Measurements from ENCODE around the gene PSG3.
"Not testable (repeated sequence)": the region's sequence is repeated elsewhere in the genome, so short reads cannot be mapped to it uniquely, and the experiment has no call there.

GRCh38 chr19:42774510-42775158 is 34.4 kb upstream of the PSG3 start:
- TF ChIP-seq JUND (IDR thresholded peaks at IDR 0.05); POLR2A (IDR thresholded peaks at IDR 0.05; ENCODE audit: borderline replicate concordance, extremely low read depth, insufficient read depth, insufficient read length); CTCF (IDR thresholded peaks at IDR 0.05 in 2 of 3, conservative IDR thresholded peaks at IDR 0.05 in 1 of 3; ENCODE audit: borderline replicate concordance in 1 of 3, insufficient read depth in 1 of 3, low read depth in 2 of 3, low read length in 2 of 3); CEBPB (IDR thresholded peaks at IDR 0.05; ENCODE audit: low read depth); POLR2AphosphoS5 (IDR thresholded peaks at IDR 0.05; ENCODE audit: low read depth, low read length); ELF1 (IDR thresholded peaks at IDR 0.05; ENCODE audit: borderline replicate concordance, low read depth); MAX (IDR thresholded peaks at IDR 0.05); ZBTB33 (IDR thresholded peaks at IDR 0.05; ENCODE audit: extremely low read depth, insufficient replicate concordance, low read length); REST (IDR thresholded peaks at IDR 0.05; ENCODE audit: low read depth); FOSL1 (IDR thresholded peaks at IDR 0.05; ENCODE audit: low read depth); EZH2 (IDR thresholded peaks at IDR 0.05); ZFX (IDR thresholded peaks at IDR 0.05); CBX3 (IDR thresholded peaks at IDR 0.05; ENCODE audit: low read depth): not testable (repeated sequence)
